Activated gamma-delta T cell treated with Interleukin-2 at 50 U/mL for 16 hours (primary cell): Measurements from ENCODE around the gene RICTOR.
"Not testable (repeated sequence)": the region's sequence is repeated elsewhere in the genome, so short reads cannot be mapped to it uniquely, and the experiment has no call there.

Source experiments
- DNase-seq: peaks from one replicate; pipeline ENCODE4 v3.0.0-alpha.2; 2020

Gene RICTOR

GRCh38 chr5:39005566-39006232, 68.5 kb downstream of the RICTOR start:
- no peak for DNase-seq

GRCh38 chr5:39001683-39002082, 72.5 kb downstream of the RICTOR start:
- no peak for DNase-seq

DNA sequence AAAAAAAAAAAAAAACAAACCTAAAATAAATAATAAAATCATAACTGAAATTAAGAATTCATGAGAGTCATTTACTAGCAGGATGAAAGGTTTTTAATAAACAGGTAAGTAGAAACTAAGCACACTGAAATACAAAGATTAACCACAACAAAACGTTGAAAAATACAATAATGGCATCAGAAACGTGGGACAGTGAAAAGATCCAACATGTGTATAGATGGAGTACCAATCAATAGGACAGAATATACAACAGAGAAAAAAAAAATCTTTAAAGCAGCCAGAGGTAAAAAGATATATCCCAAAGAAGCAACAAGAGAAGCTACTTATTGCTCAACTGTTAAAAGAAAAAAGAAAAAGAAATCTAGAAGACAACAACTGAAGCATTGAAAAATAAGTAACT, 75.2 kb downstream of the RICTOR start:
- no peak for DNase-seq

GRCh38 chr5:38997591-38997990, 76.6 kb downstream of the RICTOR start:
- DNase-seq, result no peak

GRCh38 chr5:38996123-38996522, 78.1 kb downstream of the RICTOR start:
- DNase-seq, result no peak

GRCh38 chr5:38994324-38994927, 79.8 kb downstream of the RICTOR start:
- peak; percentile 18 for DNase-seq

- not testable (repeated sequence) for DNase-seq
Measured at GRCh38 chr5:38989974-38990719, 84.1 kb downstream of the RICTOR start.

GRCh38 chr5:38985909-38986452, 88.2 kb downstream of the RICTOR start:
- no peak for DNase-seq

GRCh38 chr5:38979535-38979934, 94.7 kb downstream of the RICTOR start:
- DNase-seq, result no peak

DNA sequence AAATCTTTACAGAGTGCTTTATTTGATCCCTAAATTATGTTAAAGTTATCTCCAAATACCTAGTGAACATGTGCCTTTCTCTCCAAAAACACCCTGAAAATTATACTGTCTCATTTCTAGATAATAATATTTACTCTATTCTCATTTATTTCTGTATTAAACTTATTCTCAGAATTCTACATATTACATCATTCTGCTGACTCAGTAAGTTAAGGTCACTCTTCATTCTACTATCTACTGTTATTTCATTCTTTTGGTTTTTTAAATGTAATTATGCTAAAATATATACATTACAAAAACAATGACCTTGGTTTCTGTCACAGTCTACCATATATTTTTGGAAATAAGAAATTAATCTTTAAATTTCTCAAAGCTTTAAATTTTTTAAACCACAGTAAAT, 96.2 kb downstream of the RICTOR start:
- no peak for DNase-seq

- no peak for DNase-seq
Measured at GRCh38 chr5:38968665-38969064, 105.5 kb downstream of the RICTOR start.

- no peak for DNase-seq
Measured at GRCh38 chr5:38961691-38962090, 112.5 kb downstream of the RICTOR start.

GRCh38 chr5:38953426-38954012, 120.7 kb downstream of the RICTOR start:
- no peak for DNase-seq

- no peak for DNase-seq
Measured at GRCh38 chr5:38948501-38948900, 125.7 kb downstream of the RICTOR start.

- DNase-seq, result no peak
Measured at GRCh38 chr5:38944282-38944681, 129.9 kb downstream of the RICTOR start.

GRCh38 chr5:38941912-38942311, 132.3 kb downstream of the RICTOR start:
- DNase-seq, result no peak

DNA sequence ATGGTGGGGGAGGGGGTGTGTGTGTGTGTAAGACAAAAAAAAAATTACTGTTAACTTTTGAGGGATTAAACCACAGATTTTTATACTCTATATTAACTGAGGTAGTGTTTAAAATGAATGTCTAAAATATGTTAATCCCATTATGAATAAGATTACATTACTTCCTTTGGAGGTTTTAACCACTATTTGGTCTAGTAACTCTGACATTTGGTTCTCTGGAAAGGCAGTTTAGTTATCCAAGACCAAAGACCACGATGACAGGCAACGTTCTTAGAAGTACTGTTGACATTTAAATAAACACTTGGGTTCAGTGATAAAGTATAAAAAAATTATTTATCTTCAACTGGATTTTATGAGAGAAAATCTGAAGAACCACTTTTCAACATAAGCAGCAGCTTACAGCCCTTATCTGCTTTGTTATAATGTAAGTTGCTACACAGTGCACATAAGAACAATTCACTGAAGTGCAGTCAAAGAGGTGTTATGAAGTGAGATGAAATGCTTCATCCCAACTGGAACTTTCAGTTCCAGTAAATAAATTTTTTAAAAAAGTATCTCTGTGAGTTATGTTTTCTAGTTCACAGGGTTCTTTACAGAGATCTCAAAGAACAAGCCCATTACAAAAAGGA, 133.9 kb downstream of the RICTOR start:
- DNase-seq, result no peak

DNA sequence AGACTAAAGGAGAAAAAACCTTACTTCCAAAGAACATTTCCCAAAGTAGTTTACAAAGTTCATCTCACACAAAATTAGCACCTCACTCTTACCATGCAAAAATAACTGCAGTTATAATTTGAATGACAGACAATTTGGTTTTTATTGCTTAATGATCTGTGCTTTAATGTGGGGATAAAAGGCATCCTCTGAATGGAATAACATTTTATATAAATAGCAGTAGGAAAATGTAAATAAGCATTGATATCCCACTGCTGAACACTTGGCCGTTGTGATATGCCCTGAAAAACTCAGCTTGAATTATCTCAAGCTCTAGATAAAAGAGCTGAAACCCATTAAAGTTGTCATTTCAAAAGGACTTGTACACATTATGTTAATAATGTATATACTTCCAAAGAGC, 135.2 kb downstream of the RICTOR start:
- DNase-seq, result no peak

DNA sequence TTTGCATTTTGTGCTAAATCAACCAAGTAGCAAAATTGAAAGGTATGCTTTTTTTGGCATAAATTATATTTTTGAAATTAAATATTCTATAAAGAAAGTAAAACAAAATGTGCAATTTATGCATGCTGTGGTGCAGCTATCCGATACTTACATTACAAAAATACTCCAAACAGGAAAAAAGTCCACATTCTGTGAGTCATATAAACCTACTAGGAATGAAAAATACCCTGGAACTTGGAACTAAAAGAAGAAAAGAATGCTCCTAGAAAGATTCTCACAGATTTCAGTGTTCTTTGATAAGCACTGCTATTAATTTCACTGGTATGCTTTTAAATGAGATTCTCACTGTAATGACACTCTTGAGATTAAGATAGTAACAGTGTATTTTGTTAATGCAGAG, 135.8 kb downstream of the RICTOR start:
- no peak for DNase-seq

- no peak for DNase-seq
Measured at GRCh38 chr5:38936269-38936668, 137.9 kb downstream of the RICTOR start.

DNA sequence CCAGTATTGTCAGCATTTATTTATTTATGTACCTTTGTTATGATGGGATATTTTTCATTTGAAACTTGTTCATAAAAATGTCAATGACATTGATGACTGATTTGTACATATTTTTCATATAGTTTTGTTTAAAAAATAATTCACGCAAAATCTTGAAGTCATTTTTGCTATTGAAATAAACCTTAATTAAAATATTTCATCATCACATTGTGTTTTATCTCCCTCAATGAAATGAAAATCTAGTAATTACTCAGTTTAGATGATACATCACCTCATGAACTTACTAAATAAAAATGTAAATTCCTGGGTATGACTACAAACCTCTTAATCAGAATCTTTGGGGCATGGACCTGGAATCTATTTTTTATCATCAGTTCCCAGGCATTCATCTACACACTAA, 138.8 kb downstream of the RICTOR start:
- DNase-seq, result no peak

- DNase-seq, result no peak
Measured at GRCh38 chr5:38932854-38933408, 141.3 kb downstream of the RICTOR start.

DNA sequence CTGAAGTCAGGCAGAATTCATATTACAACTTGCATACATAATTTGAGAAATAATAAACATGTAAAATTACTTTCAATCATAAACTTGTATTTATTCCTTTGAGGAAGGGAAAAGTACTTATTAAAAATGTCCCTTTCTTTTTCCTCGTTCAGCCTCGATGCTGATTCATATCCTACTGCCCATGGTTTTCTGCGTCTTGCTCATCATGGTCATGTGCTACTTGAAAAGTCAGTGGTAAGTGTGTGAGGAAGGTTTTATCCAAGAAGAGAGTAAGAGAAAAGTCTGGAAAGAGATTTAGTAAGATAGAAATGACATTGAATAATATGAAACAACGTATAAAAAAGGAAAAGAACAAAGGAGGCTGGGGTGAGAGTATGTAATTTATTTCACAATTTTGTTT, 142.5 kb downstream of the RICTOR start:
- DNase-seq, result no peak
